CD4-positive, alpha-beta T cell (primary cell): ENCODE data around the gene TGFBI. TPM values are rescaled to one million over a fixed set of nuclear protein-coding genes. Genes with fewer than 3 reads are reported as not detected.

Source experiments
- ATAC-seq: fragments of 200-7000 bp; cut with Tn5 transposase; one replicate; pipeline ENCODE4 v1.10.0; 2022; ENCODE audit warnings: mild to moderate bottlenecking; ENCODE audit not compliant: poor library complexity
- CTCF ChIA-PET: fragments of 350-600 bp; sonication (Branson Sonifier 250); formaldehyde crosslinking; loops from one replicate; lab custom pipeline; 2021; ENCODE audit warnings: antibody characterized with exemption, inconsistent platforms; lab: Charles Lee
- POLR2A ChIA-PET: fragments of 350-600 bp; sonication (Branson Sonifier 250); formaldehyde crosslinking; loops from one replicate; lab custom pipeline; 2021; ENCODE audit warnings: antibody characterized with exemption, inconsistent platforms; lab: Charles Lee
- DNase-seq, 14 experiments: peaks; one replicate each; pipeline ENCODE4 v3.0.0-alpha.2; 2013 to 2020; ENCODE audit warnings: mixed read lengths in 2 of 14
- H3K27ac ChIP-seq, 2 donors: one replicate each; pipeline versions ENCODE4 v1.5.1 to v1.7.0; 2013; ENCODE audit warnings: low read length in 2 of 2, low read depth in 1 of 2, mild to moderate bottlenecking in 1 of 2
- H3K27me3 ChIP-seq, 2 experiments: 1 replicate in 1 of 2; 2 replicates in 1 of 2; pipeline versions ENCODE4 v1.6.1 to v1.7.0; 2013; ENCODE audit warnings: low read length in 2 of 2, control low read depth in 1 of 2, mild to moderate bottlenecking in 1 of 2, moderate library complexity in 1 of 2; ENCODE audit not compliant: insufficient read depth in 2 of 2, control insufficient read depth in 1 of 2
- H3K36me3 ChIP-seq: one replicate; pipeline ENCODE4 v1.6.1; 2013; ENCODE audit warnings: low read length, control low read depth; ENCODE audit not compliant: insufficient read depth
- H3K4me1 ChIP-seq: one replicate; pipeline ENCODE4 v1.6.1; 2013; ENCODE audit warnings: low read length, control low read depth; ENCODE audit not compliant: insufficient read depth
- H3K4me3 ChIP-seq: one replicate; pipeline ENCODE4 v1.5.1; 2013; ENCODE audit warnings: mild to moderate bottlenecking, low read length, moderate library complexity
- H3K9me3 ChIP-seq, 2 experiments: 1 replicate in 1 of 2; 2 replicates in 1 of 2; pipeline versions ENCODE4 v1.6.1 to v1.7.0; 2013; ENCODE audit warnings: low read length in 2 of 2, mild to moderate bottlenecking in 2 of 2, control low read depth in 1 of 2, moderate library complexity in 1 of 2; ENCODE audit not compliant: control insufficient read depth in 1 of 2, insufficient read depth in 1 of 2
- H3K27ac Mint-ChIP-seq: one replicate; pipeline ENCODE4 v1.8.0; 2020; ENCODE audit warnings: mixed read lengths
- H3K27me3 Mint-ChIP-seq: one replicate; pipeline ENCODE4 v1.8.0; 2021; ENCODE audit warnings: mixed read lengths
- H3K36me3 Mint-ChIP-seq: one replicate; pipeline ENCODE4 v1.8.0; 2021; ENCODE audit warnings: low read depth, mixed read lengths
- H3K4me1 Mint-ChIP-seq: one replicate; pipeline ENCODE4 v1.8.0; 2021; ENCODE audit warnings: low read depth, mixed read lengths
- H3K4me3 Mint-ChIP-seq: one replicate; pipeline ENCODE4 v1.8.0; 2020; ENCODE audit warnings: mild to moderate bottlenecking, mixed read lengths
- H3K9me3 Mint-ChIP-seq: one replicate; pipeline ENCODE4 v1.8.0; 2020; ENCODE audit warnings: mixed read lengths
- intact Hi-C, 2 experiments: fragments of 100-400 bp; cut with DNase I in 1 of 2; cut with micrococcal nuclease in 1 of 2; formaldehyde crosslinking; loops; one replicate each; pipeline versions ENCODE4 v1.15.1 to v1.9.0; 2023 to 2025; cut with DNase I, micrococcal nuclease
- total RNA-seq, 174 experiments: library from RNA in 2 of 174; stranded (reverse) in 2 of 174; gene quantifications; one replicate each; pipeline ENCODE4 v1.2.3 and lab custom pipeline; 2021 to 2026
- TF ChIP-seq, protein P1 (sequence below): fragments of 200-600 bp; IDR thresholded peaks from one replicate; pipeline ENCODE4 v1.8.0; 2022; ENCODE audit warnings: antibody characterized with exemption, mild to moderate bottlenecking

The TGFBI gene
- total RNA-seq, 2 experiments from 2014 or later, result 4.8 to 5.9 TPM

DNA sequence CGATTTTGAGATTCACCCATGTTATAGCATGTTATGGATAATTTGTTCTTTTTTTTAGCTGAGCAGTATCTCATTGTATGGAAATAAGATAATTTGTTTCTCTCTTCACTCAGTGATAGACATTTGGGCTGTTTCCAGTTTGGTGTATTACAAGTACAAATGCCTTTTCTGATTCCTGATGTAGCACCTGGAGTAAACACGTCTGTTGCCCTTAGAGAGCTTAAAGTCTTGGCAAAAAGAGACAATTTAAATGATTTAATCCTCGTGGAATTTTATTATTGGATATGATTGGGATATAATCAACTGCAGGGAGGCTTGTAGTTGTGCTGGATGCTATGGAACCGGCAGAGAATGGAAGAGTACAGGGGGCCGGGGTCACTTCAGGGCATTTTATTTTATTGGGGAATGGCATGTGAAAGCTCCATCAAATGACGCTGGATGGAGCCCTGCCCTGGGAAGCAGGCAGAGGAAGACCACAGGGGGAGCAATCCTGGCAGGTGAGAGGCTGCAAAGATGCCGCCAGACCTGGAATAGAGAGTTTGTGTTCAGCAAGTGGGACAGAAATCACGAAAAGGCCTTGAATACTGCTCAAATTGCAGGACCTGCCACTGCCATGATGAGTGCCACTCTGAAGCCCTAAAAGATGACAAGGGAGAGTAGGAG, 31.0 kb upstream of the TGFBI start:
- DNase-seq, result no peak
- H3K27ac ChIP-seq, result no peak overlapping the region
- H3K27me3 Mint-ChIP-seq, result peaks cover 29% of the 10 kb centered on the region

DNA sequence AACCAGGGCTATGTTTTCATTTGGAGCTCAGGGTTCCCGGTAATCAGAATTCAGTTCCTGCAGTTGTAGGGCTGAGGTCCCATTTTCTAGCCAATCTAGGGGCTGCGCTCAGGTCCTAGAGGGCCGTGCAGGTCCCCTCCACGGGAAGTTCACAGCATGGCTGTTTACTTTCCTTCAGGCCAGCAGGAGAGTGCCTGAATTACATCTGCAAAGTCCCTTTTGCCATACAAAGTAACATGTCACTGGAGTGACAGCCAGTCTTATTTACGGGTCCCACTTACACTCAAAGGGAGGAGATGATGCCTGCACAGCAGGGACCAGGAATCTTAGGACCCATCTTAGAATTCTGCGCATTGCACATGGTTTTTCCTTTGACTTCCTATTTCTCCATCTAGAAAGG, 29.9 kb upstream of the TGFBI start:
- no peaks in the 10 kb centered on the region for H3K27me3 ChIP-seq
- intact Hi-C loops, result no loop called here
- H3K4me3 Mint-ChIP-seq, result no peak overlapping the region
- no peaks in the 10 kb centered on the region for H3K36me3 ChIP-seq
- ATAC-seq (no peak), DNase-seq (no peak)
- peaks cover 29% of the 10 kb centered on the region for H3K27me3 Mint-ChIP-seq
- H3K27ac Mint-ChIP-seq, result no peak overlapping the region
- peaks cover 2% of the 10 kb centered on the region for H3K4me1 ChIP-seq
- H3K4me1 Mint-ChIP-seq, result no peaks in the 10 kb centered on the region
- H3K36me3 Mint-ChIP-seq, result no peaks in the 10 kb centered on the region
- POLR2A ChIA-PET, result no interaction called here
- H3K9me3 Mint-ChIP-seq, result no peaks in the 10 kb centered on the region
- TF ChIP-seq, protein P1, sequence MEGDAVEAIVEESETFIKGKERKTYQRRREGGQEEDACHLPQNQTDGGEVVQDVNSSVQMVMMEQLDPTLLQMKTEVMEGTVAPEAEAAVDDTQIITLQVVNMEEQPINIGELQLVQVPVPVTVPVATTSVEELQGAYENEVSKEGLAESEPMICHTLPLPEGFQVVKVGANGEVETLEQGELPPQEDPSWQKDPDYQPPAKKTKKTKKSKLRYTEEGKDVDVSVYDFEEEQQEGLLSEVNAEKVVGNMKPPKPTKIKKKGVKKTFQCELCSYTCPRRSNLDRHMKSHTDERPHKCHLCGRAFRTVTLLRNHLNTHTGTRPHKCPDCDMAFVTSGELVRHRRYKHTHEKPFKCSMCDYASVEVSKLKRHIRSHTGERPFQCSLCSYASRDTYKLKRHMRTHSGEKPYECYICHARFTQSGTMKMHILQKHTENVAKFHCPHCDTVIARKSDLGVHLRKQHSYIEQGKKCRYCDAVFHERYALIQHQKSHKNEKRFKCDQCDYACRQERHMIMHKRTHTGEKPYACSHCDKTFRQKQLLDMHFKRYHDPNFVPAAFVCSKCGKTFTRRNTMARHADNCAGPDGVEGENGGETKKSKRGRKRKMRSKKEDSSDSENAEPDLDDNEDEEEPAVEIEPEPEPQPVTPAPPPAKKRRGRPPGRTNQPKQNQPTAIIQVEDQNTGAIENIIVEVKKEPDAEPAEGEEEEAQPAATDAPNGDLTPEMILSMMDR, result no peak
- peaks cover 0 to 6% of the 10 kb centered on the region in 2 experiments for H3K9me3 ChIP-seq
- no peak overlapping the region for H3K4me3 ChIP-seq
- CTCF ChIA-PET, result no interaction called here
- H3K27ac ChIP-seq, result no peak overlapping the region

More for the DNA sequence above, 31.0 kb upstream of the TGFBI start:
- no peak for ATAC-seq
- Histone ChIP-seq H3K9me3 (peaks cover 0 to 6% of the 10 kb centered on the region in 2 experiments), H3K4me3 (no peak overlapping the region), H3K27me3 (no peaks in the 10 kb centered on the region), H3K36me3 (no peaks in the 10 kb centered on the region), H3K4me1 (peaks cover 2% of the 10 kb centered on the region)
- TF ChIP-seq, protein P1, result no peak
- CTCF ChIA-PET, result no interaction called here
- POLR2A ChIA-PET, result no interaction called here
- Mint-ChIP-seq H3K9me3 (no peaks in the 10 kb centered on the region), H3K4me1 (no peaks in the 10 kb centered on the region), H3K4me3 (no peak overlapping the region), H3K36me3 (no peaks in the 10 kb centered on the region), H3K27ac (no peak overlapping the region)
- intact Hi-C loops, result no loop called here

DNA sequence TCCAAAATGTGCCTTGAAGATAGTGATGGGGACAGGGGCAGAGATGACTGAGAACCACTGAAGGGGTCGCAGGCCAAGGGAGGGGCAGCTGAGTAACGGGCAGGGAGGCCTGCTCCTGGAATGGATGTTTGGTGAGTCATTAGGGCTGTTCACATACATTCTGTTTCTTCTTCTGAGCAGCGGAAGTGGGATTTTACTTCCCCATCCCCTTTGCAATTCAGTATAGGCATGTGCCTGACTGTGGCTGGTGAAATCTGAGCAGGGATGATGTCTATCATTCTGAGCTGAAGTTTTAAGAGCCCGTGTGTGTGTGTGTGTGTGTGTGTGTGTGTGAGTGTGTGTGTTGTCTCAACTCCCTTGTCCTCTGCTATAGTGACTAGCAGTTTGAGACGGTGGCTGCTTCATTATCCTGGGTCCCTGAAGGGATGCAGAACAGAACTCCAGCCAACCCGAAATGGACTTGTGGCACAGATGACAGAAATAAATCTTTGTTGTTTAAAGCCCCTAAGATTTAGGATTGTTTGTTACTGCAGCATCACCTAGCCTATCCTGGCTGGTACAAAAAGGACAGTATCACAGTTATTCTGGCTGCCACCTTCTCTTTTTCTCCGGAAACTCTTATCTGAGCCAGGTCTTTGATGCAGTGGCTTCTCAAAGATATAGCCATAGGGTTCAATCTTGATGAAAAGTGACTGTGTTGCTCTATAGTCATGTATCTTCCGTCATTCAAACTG, 29.2 kb upstream of the TGFBI start:
- H3K4me1 Mint-ChIP-seq, result no peaks in the 10 kb centered on the region
- ChIA-PET CTCF (no interaction called here), POLR2A (no interaction called here)
- Histone ChIP-seq H3K4me1 (peaks cover 2% of the 10 kb centered on the region), H3K36me3 (no peaks in the 10 kb centered on the region), H3K27me3 (no peaks in the 10 kb centered on the region), H3K27ac (no peak overlapping the region), H3K4me3 (no peak overlapping the region), H3K9me3 (peaks cover 0 to 6% of the 10 kb centered on the region in 2 experiments)
- H3K27ac Mint-ChIP-seq, result no peak overlapping the region
- TF ChIP-seq, protein P1, result no peak
- H3K36me3 Mint-ChIP-seq, result no peaks in the 10 kb centered on the region
- intact Hi-C loops, result no loop called here
- no peaks in the 10 kb centered on the region for H3K9me3 Mint-ChIP-seq
- DNase-seq, result peak in 3 of 14 experiments; percentile 7 to 52 (median 51)
- H3K4me3 Mint-ChIP-seq, result no peak overlapping the region
- ATAC-seq, result no peak
- H3K27me3 Mint-ChIP-seq, result peaks cover 24% of the 10 kb centered on the region
